UCSD-AML1 (cell line): ENCODE measurements around the gene MALAT1.
"Not testable (repeated sequence)": the region's sequence is repeated elsewhere in the genome, so short reads cannot be mapped to it uniquely, and the experiment has no call there.

Experiments
- DNase-seq: peaks from one replicate; lab custom pipeline; 2025; ENCODE audit not compliant: unreplicated experiment; lab: John Stamatoyannopoulos, UW

The MALAT1 gene

GRCh38 chr11:65516135-65516968 lies 17.5 kb downstream of the MALAT1 start:
- DNase-seq: no peak

GRCh38 chr11:65518941-65519549 lies 20.2 kb downstream of the MALAT1 start:
- not testable (repeated sequence) for DNase-seq

- DNase-seq: not testable (repeated sequence)
Measured at GRCh38 chr11:65521777-65522521, 23.1 kb downstream of the MALAT1 start.

GRCh38 chr11:65522718-65523630 lies 24.1 kb downstream of the MALAT1 start:
- DNase-seq: peak; percentile 43

GRCh38 chr11:65523631-65523968 lies 24.8 kb downstream of the MALAT1 start:
- DNase-seq: not testable (repeated sequence)

GRCh38 chr11:65524014-65524740 lies 25.3 kb downstream of the MALAT1 start:
- DNase-seq: no peak

GRCh38 chr11:65524741-65525545 lies 26.1 kb downstream of the MALAT1 start, which contains the start of gene SCYL1:
Gene SCYL1, plus strand, starts transcription at chr11:65525083. Its CDS starts 71 bp downstream, at chr11:65525154.
- peak; percentile 75 for DNase-seq

- no peak for DNase-seq
Measured at GRCh38 chr11:65525546-65526480, 27.0 kb downstream of the MALAT1 start.

GRCh38 chr11:65526744-65527143 lies 27.9 kb downstream of the MALAT1 start:
- DNase-seq: no peak

GRCh38 chr11:65528819-65529350 lies 30.0 kb downstream of the MALAT1 start:
- no peak for DNase-seq

GRCh38 chr11:65529475-65530156 lies 30.8 kb downstream of the MALAT1 start:
- no peak for DNase-seq

- no peak for DNase-seq
Measured at GRCh38 chr11:65530157-65530496, 31.3 kb downstream of the MALAT1 start.

- no peak for DNase-seq
Measured at GRCh38 chr11:65532388-65533064, 33.7 kb downstream of the MALAT1 start.

- no peak for DNase-seq
Measured at GRCh38 chr11:65535102-65535501, 36.3 kb downstream of the MALAT1 start.

GRCh38 chr11:65536412-65537295 lies 37.8 kb downstream of the MALAT1 start:
- no peak for DNase-seq

GRCh38 chr11:65537296-65537597 lies 38.4 kb downstream of the MALAT1 start:
- no peak for DNase-seq
